ENCODE measurements around the gene MED4.

DNA sequence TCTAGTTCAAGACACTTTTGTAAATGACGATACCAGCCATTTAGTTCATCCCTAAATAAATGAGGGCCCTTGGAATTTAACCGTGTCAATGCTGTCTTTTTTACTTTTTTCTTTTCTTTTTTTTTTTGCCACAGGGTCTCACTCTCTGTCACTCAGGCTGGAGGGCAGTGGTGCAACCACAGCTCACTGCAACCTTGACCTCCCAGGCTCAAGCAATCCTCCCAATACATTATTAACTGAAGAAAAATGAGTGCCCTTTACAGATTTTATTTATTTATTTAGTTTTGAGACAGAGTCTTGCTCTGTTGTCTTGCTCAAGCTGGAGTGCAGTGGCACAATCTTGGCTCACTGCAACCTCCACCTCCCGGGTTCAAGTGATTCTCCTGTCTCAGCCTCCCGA is 2.9 kb upstream of the MED4 start:
- TF ChIP-seq, protein P1, sequence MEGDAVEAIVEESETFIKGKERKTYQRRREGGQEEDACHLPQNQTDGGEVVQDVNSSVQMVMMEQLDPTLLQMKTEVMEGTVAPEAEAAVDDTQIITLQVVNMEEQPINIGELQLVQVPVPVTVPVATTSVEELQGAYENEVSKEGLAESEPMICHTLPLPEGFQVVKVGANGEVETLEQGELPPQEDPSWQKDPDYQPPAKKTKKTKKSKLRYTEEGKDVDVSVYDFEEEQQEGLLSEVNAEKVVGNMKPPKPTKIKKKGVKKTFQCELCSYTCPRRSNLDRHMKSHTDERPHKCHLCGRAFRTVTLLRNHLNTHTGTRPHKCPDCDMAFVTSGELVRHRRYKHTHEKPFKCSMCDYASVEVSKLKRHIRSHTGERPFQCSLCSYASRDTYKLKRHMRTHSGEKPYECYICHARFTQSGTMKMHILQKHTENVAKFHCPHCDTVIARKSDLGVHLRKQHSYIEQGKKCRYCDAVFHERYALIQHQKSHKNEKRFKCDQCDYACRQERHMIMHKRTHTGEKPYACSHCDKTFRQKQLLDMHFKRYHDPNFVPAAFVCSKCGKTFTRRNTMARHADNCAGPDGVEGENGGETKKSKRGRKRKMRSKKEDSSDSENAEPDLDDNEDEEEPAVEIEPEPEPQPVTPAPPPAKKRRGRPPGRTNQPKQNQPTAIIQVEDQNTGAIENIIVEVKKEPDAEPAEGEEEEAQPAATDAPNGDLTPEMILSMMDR (IDR thresholded peaks at IDR 0.05), result no peak
- TF ChIP-seq POLR2A (IDR thresholded peaks at IDR 0.05), result no peak

All from breast epithelium (tissue), 3 donors.